Midbrain (tissue), 1 donor: ENCODE measurements around the gene NUP188.
A peak's percentile ranks its signal among the peaks of the same experiment; 100 is the strongest.

Source experiments
- DNase-seq: peaks from one replicate; lab custom pipeline; 2025; lab: John Stamatoyannopoulos, UW

NUP188 gene

DNA sequence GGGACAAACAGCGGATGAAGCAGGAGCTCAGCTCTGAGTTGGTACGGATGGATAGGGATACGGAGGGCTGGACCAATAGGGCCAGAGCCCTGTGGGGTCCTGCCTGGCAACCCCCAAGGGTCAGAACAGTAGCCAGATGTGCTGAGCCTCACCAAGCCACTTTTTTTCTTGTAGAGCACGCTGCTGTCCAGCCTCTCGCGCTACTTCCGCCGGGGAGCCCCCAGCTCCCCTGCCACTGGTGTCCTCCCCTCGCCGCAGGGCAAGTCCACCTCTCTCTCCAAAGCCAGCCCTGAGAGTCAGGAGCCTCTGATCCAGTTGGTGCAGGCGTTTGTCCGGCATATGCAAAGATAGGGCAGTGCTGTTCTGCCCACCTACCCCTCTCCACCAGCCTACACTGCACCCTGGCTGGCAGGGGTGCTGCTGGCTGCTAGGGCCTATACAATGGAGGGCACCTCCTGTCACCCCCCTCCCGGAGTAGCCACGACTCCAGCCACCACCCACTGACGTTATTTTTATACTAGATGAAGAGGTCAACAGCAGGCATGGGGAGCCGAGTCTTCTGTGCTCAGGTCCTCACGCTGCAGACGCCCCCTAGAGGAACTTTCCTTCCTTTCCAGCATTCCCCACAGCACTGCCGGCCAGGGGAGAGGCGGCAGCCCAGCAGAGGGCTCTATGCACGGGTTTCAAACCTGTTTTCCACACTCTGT is 59.0 kb downstream of the NUP188 start:
- DNase-seq = peak; percentile 87

DNA sequence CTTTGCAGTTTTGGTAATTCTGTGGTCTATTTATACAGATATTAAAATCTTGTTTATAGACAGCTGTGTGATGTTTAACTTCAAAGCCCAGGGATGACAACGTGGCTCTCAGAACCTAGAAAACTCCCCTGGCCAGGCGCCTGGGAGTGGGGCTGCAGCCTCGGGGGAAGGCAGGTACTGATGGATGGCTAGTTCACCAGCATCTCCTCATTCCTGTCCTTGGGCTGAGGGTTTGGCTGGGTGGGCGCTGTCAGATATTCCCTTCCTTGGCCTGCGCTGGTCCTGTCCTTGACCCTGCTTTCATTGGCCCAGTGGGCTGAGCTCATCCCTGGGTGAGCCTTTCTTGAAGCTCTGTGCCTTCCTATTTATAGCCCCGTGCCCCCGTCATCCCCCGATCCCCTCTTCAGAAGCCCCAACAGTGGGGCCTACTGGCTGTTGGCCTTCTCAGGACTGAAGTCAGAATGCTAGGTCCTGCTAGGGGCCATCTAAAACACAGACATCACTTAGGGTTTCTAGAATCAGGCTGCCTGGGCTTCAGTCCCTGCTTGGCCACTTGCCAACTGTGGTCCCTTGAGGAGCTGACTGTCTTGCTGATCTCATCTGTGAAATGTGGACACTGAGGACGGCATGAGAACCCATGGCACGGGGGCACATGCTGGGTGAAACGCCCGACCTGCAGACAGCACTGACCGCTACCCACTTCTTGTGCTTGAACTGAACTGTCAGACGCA is 59.7 kb downstream of the NUP188 start:
- DNase-seq = no peak

- no peak for DNase-seq
Measured at GRCh38 chr9:129007766-129008468, 60.4 kb downstream of the NUP188 start.

- DNase-seq = no peak
Measured at GRCh38 chr9:129008469-129008965, 61.0 kb downstream of the NUP188 start.

- DNase-seq = no peak
Measured at GRCh38 chr9:129008986-129009583, 61.6 kb downstream of the NUP188 start.

DNA sequence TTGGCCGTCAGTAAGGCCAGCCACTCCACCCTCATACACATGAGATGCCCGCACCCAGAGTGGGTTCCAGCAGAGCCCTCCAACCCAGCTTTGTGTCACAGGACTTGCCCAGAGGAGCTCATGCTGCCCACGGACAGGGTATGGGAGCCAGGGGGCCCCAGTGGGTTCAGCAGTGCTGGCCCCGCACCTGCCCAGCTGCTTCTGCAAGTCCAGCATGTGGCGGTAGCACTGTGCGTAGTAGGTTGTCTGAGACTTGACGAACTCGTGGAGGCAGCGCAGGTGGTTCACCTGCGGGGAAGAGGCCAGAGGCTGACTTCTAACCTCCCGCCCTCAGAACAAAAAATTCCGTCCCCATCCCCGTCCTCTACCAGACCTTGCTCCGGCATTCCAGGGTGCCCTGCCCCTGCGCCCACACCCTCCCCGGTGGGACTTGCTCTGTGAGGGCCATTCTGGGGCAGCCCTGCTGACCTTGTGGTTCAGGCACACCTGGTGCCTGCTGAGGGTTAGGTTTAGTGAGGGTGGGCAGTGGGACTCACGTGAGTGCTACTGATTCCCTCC is 62.2 kb downstream of the NUP188 start:
- no peak for DNase-seq

- DNase-seq = no peak
Measured at GRCh38 chr9:129010267-129010975, 62.9 kb downstream of the NUP188 start.

DNA sequence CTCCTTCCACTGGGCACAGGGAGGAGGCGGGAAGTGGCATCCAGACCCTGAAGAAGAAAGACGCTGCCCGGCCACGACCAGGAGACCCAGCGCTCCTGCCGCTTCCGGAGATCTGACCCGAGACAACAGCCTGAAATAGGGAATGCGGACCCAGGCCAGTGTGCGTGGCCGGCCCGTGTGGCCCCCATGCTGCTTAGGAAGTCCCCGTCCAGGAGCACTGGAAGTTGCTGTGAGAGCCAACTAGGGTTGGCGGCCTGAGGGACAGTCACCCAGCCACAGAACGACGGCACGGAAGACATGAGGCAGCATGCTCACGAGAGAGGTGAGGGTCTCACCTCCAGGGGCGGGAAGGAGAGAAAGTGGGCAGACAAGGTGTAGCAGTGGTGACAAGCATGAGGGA is 63.7 kb downstream of the NUP188 start:
- DNase-seq = no peak

- no peak for DNase-seq
Measured at GRCh38 chr9:129011761-129012181, 64.3 kb downstream of the NUP188 start.

- DNase-seq = no peak
Measured at GRCh38 chr9:129012343-129012742, 64.8 kb downstream of the NUP188 start.

DNA sequence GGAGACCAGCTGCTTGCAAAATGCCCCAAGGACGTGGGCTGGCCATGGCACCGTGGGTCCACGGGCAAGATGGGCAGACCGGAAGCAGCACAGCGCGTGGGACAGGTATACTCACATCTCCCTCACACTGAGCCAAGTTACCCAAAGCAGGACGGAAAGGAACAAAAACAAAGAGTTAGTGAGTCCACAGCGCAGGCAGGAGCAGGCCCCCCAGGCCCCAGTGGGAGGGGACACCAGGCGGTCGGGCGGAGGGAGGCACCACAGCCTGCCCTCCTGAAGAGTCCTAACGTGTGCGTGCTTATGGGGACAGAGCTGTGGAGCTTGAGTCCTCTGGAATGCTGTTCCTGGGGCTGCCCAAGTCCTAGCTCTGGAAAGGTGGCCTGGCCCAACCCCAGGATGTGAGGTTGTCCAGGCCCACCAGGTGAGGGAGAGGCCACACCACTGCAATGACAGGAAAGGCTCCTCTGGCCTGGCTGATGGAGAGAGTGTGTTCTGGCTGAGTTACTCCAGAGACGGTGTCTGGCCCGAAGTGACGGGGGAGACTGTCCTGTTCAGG is 65.5 kb downstream of the NUP188 start:
- no peak for DNase-seq

- DNase-seq = no peak
Measured at GRCh38 chr9:129013674-129014073, 66.2 kb downstream of the NUP188 start.

GRCh38 chr9:129014124-129014523 is 66.6 kb downstream of the NUP188 start:
- DNase-seq = no peak

DNA sequence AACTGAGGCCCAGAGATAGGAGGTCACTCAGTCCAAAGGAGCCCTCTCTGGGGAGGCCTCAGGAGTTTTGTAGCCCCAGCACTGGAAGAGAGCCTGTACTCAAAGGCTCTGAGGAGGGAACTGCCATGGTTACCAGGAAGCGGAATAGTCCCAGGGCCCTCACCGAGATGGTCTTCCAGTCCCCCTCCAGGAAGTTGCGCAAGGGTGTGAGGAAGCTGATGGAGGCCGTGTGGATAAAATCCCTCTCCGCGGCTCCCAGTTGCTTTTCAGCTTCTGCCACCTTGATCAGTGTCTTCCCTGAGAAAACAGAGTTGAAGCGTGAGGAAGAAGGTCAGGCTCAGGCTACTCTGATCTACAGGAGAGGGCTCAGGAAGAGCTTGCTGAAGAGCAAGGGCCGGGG is 67.1 kb downstream of the NUP188 start:
- DNase-seq = no peak

- DNase-seq = no peak
Measured at GRCh38 chr9:129021091-129021490, 73.6 kb downstream of the NUP188 start.

DNA sequence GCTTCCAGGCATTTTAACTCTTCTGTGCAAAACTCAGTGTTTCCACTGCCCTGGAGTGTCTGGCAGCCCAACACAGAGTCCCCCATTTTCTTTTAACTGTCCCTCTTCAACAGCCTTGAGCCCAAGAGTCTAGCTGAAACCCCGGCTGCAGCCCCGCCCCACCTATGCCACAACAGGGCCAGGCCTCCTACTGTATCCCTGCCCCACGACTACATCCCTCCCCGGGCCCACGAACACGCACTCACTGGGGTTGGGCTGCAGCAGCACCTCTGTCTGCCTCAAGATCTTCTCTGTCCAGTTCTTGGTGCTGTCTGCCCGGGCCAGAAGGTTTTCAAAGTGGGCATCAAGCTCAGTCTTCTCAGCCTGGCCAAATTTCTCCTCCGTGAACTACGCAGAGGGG is 74.5 kb downstream of the NUP188 start:
- no peak for DNase-seq

DNA sequence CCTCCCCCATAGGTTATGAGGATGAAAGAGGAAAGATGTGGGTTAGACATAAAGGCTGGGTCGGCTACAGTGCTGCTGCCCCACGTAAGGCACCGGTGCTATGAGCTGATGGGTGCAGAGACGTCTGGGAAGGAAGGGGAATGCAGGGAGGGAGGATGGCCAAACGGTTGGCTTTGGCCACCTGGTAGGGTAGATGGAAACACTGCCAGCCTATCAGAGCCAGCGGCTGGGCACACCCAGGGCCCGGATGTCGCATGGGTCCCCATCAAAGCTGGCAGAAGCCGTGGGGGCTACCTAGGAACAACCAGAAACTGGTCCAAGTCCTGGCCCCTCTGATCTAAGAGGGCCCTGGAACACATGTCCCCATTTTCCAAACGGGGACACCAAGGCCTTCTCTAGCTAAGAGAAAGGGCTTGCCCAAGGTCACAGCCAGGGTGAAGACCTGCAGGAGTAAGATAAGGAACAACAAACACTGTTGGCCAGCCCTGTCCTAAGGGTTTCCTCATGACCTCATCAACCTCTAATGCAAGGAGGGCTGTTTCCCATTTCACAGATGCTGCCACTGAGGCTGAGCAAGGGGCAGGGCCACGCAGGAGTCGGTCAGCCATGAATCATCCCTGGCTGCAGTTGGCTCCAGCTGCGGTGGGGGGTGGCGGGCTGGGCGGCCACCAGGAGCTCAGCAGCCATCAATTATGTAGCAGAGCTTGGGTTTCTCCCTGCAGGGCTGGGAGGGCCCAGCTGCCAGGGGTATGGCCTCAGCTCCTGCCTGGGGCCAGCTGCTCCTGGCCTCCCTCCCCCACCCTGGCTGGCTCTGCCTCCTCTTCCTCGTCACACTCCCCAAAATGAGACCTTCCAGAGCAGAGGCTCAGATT is 75.8 kb downstream of the NUP188 start:
- DNase-seq = peak; percentile 24

DNA sequence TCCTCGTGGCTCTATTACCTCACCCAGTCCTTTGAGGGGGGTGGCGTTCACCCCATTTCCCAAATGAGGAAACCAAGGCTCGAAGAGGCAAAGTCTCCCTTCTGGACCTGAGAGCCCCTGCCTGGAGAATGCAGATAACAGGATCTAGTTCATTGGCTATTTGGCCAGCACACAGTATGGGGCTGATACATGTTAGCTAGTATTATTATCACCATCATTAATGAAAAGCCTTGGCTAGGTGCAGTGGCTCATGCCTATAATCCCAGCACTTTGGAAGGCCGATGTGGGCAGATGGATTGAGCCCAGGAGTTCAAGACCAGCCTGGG is 76.4 kb downstream of the NUP188 start:
- DNase-seq = no peak

GRCh38 chr9:129026442-129027223 is 79.1 kb downstream of the NUP188 start:
- DNase-seq = peak; percentile 17
